T-helper 2 cell treated with Interferon-gamma antibody and Interleukin-4, amounts not matched to agents 5 μg/mL and 100 μg/mL, for 36 hours (primary cell): ENCODE data around the gene WDR45B.

Experiments used
- DNase-seq: peaks from one replicate; pipeline ENCODE4 v3.0.0; 2021; ENCODE audit warnings: low spot score
- H3K27ac Mint-ChIP-seq: one replicate; pipeline ENCODE4 v1.8.0; 2021; ENCODE audit warnings: mild to moderate bottlenecking, mixed read lengths
- H3K27me3 Mint-ChIP-seq: one replicate; pipeline ENCODE4 v1.8.0; 2021; ENCODE audit warnings: low read depth, mixed read lengths
- H3K36me3 Mint-ChIP-seq: one replicate; pipeline ENCODE4 v1.8.0; 2021; ENCODE audit warnings: low read depth, mixed read lengths
- H3K4me1 Mint-ChIP-seq: one replicate; pipeline ENCODE4 v1.8.0; 2021; ENCODE audit warnings: low read depth, mixed read lengths
- H3K4me3 Mint-ChIP-seq: one replicate; pipeline ENCODE4 v1.8.0; 2022; ENCODE audit warnings: mild to moderate bottlenecking, moderate library complexity, mixed read lengths
- H3K9me3 Mint-ChIP-seq: one replicate; pipeline ENCODE4 v1.8.0; 2021; ENCODE audit warnings: mixed read lengths

WDR45B gene

GRCh38 chr17:82638183-82638773 lies 10.0 kb downstream of the WDR45B start:
- no peak for DNase-seq
- no peaks in the 10 kb centered on the region for H3K9me3 Mint-ChIP-seq
- H3K27ac Mint-ChIP-seq = no peak overlapping the region
- H3K4me1 Mint-ChIP-seq = peaks cover 5% of the 10 kb centered on the region
- no peak overlapping the region for H3K4me3 Mint-ChIP-seq
- H3K36me3 Mint-ChIP-seq = peaks cover 42% of the 10 kb centered on the region
- H3K27me3 Mint-ChIP-seq = no peaks in the 10 kb centered on the region

GRCh38 chr17:82636626-82637598 lies 11.3 kb downstream of the WDR45B start:
- H3K36me3 Mint-ChIP-seq = peaks cover 36% of the 10 kb centered on the region
- no peaks in the 10 kb centered on the region for H3K27me3 Mint-ChIP-seq
- DNase-seq = no peak
- no peaks in the 10 kb centered on the region for H3K9me3 Mint-ChIP-seq
- H3K27ac Mint-ChIP-seq = peak overlapping the region; percentile 31
- H3K4me1 Mint-ChIP-seq = peaks cover 5% of the 10 kb centered on the region
- no peak overlapping the region for H3K4me3 Mint-ChIP-seq

- H3K4me3 Mint-ChIP-seq = no peak overlapping the region
Observed at GRCh38 chr17:82633343-82633742, 14.9 kb downstream of the WDR45B start.

GRCh38 chr17:82632451-82632850 lies 15.8 kb downstream of the WDR45B start:
- peaks cover 8% of the 10 kb centered on the region for H3K4me1 Mint-ChIP-seq
- H3K27me3 Mint-ChIP-seq = no peaks in the 10 kb centered on the region
- peaks cover 28% of the 10 kb centered on the region for H3K36me3 Mint-ChIP-seq
- H3K27ac Mint-ChIP-seq = no peak overlapping the region
- no peak for DNase-seq
- no peak overlapping the region for H3K4me3 Mint-ChIP-seq
- no peaks in the 10 kb centered on the region for H3K9me3 Mint-ChIP-seq

More at GRCh38 chr17:82633343-82633742, 14.9 kb downstream of the WDR45B start:
- Mint-ChIP-seq H3K36me3 (peaks cover 27% of the 10 kb centered on the region), H3K9me3 (no peaks in the 10 kb centered on the region), H3K27me3 (no peaks in the 10 kb centered on the region), H3K27ac (peak overlapping the region; percentile 10), H3K4me1 (peaks cover 9% of the 10 kb centered on the region)
- no peak for DNase-seq

- Mint-ChIP-seq H3K27me3 (no peaks in the 10 kb centered on the region), H3K27ac (no peak overlapping the region), H3K9me3 (no peaks in the 10 kb centered on the region), H3K4me1 (peaks cover 7% of the 10 kb centered on the region), H3K36me3 (peaks cover 29% of the 10 kb centered on the region), H3K4me3 (no peak overlapping the region)
- no peak for DNase-seq
Observed at GRCh38 chr17:82631544-82631943, 16.7 kb downstream of the WDR45B start.

- Mint-ChIP-seq H3K4me3 (no peak overlapping the region), H3K4me1 (peaks cover 7% of the 10 kb centered on the region), H3K27me3 (no peaks in the 10 kb centered on the region), H3K36me3 (peaks cover 33% of the 10 kb centered on the region), H3K27ac (no peak overlapping the region), H3K9me3 (no peaks in the 10 kb centered on the region)
- no peak for DNase-seq
Observed at GRCh38 chr17:82630212-82630611, 18.0 kb downstream of the WDR45B start.

GRCh38 chr17:82629748-82630147 lies 18.5 kb downstream of the WDR45B start:
- H3K27me3 Mint-ChIP-seq = no peaks in the 10 kb centered on the region
- H3K27ac Mint-ChIP-seq = no peak overlapping the region
- H3K9me3 Mint-ChIP-seq = no peaks in the 10 kb centered on the region
- no peak for DNase-seq
- H3K36me3 Mint-ChIP-seq = peaks cover 35% of the 10 kb centered on the region
- H3K4me3 Mint-ChIP-seq = no peak overlapping the region
- peaks cover 7% of the 10 kb centered on the region for H3K4me1 Mint-ChIP-seq

GRCh38 chr17:82627405-82627804 lies 20.8 kb downstream of the WDR45B start:
- H3K4me1 Mint-ChIP-seq = peaks cover 5% of the 10 kb centered on the region
- DNase-seq = no peak
- peak overlapping the region; percentile 6 for H3K27ac Mint-ChIP-seq
- H3K9me3 Mint-ChIP-seq = no peaks in the 10 kb centered on the region
- no peaks in the 10 kb centered on the region for H3K27me3 Mint-ChIP-seq
- peaks cover 34% of the 10 kb centered on the region for H3K36me3 Mint-ChIP-seq
- H3K4me3 Mint-ChIP-seq = no peak overlapping the region

- Mint-ChIP-seq H3K9me3 (no peaks in the 10 kb centered on the region), H3K27ac (no peak overlapping the region), H3K27me3 (no peaks in the 10 kb centered on the region), H3K36me3 (peaks cover 42% of the 10 kb centered on the region), H3K4me3 (no peak overlapping the region), H3K4me1 (no peaks in the 10 kb centered on the region)
- no peak for DNase-seq
Observed at GRCh38 chr17:82623707-82624106, 24.5 kb downstream of the WDR45B start.

GRCh38 chr17:82619641-82620040 lies 28.6 kb downstream of the WDR45B start:
- no peak overlapping the region for H3K27ac Mint-ChIP-seq
- no peaks in the 10 kb centered on the region for H3K27me3 Mint-ChIP-seq
- peaks cover 40% of the 10 kb centered on the region for H3K36me3 Mint-ChIP-seq
- no peak overlapping the region for H3K4me3 Mint-ChIP-seq
- no peak for DNase-seq
- H3K9me3 Mint-ChIP-seq = no peaks in the 10 kb centered on the region
- H3K4me1 Mint-ChIP-seq = no peaks in the 10 kb centered on the region

GRCh38 chr17:82619211-82619610 lies 29.0 kb downstream of the WDR45B start:
- Mint-ChIP-seq H3K27ac (no peak overlapping the region), H3K36me3 (peaks cover 44% of the 10 kb centered on the region), H3K4me3 (no peak overlapping the region), H3K4me1 (no peaks in the 10 kb centered on the region), H3K27me3 (no peaks in the 10 kb centered on the region), H3K9me3 (no peaks in the 10 kb centered on the region)
- DNase-seq = no peak

- H3K27me3 Mint-ChIP-seq = no peaks in the 10 kb centered on the region
- no peaks in the 10 kb centered on the region for H3K4me1 Mint-ChIP-seq
- no peak overlapping the region for H3K27ac Mint-ChIP-seq
- H3K4me3 Mint-ChIP-seq = no peak overlapping the region
- H3K9me3 Mint-ChIP-seq = no peaks in the 10 kb centered on the region
- DNase-seq = no peak
- H3K36me3 Mint-ChIP-seq = peaks cover 47% of the 10 kb centered on the region
Observed at GRCh38 chr17:82616021-82616711, 32.1 kb downstream of the WDR45B start.

- Mint-ChIP-seq H3K9me3 (no peaks in the 10 kb centered on the region), H3K27me3 (no peaks in the 10 kb centered on the region)
Observed at GRCh38 chr17:82615084-82616020, 32.9 kb downstream of the WDR45B start.

More at GRCh38 chr17:82615084-82616020, 32.9 kb downstream of the WDR45B start:
- no peak for DNase-seq
- Mint-ChIP-seq H3K4me1 (no peaks in the 10 kb centered on the region), H3K27ac (no peak overlapping the region), H3K36me3 (peaks cover 45% of the 10 kb centered on the region), H3K4me3 (no peak overlapping the region)
